GM21367 (cell line): Measurements from ENCODE around the gene KLHL6.
"Not testable (repeated sequence)": the region's sequence is repeated elsewhere in the genome, so short reads cannot be mapped to it uniquely, and the experiment has no call there.

Experiments used
- ATAC-seq: cut with Tn5 transposase; IDR thresholded peaks from one replicate; pipeline ENCODE4 v1.9.1; 2021; ENCODE audit not compliant: unreplicated experiment

The KLHL6 gene

GRCh38 chr3:183555541-183556081 lies at the start of gene KLHL6:
Gene KLHL6 (minus strand): TSS chr3:183555706. CDS start chr3:183555653, 53 bp downstream.
- ATAC-seq: peak; percentile 90

- no peak for ATAC-seq
Measured at GRCh38 chr3:183597959-183598358, 42.5 kb upstream of the KLHL6 start.

GRCh38 chr3:183594636-183595035 lies 39.1 kb upstream of the KLHL6 start:
- no peak for ATAC-seq

DNA sequence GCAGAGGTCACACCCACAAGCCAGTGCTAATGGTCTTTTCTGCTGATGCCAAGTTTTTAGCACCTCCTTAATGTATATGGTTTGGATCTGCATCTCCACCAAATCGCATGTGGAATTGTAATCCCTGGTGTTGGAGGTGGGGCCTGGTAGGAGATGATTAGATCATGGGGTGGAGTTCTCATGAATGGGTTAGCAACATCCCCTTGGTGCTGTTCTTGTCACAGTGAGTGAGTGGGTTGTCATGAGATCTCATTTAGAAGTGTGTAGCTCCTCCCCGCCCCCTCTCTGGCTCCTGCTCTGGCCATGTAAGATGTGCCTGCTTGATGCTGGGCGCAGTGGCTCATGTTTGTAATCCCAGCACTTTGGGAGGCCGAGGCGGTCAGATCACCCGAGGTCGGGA lies 37.3 kb upstream of the KLHL6 start:
- no peak for ATAC-seq

DNA sequence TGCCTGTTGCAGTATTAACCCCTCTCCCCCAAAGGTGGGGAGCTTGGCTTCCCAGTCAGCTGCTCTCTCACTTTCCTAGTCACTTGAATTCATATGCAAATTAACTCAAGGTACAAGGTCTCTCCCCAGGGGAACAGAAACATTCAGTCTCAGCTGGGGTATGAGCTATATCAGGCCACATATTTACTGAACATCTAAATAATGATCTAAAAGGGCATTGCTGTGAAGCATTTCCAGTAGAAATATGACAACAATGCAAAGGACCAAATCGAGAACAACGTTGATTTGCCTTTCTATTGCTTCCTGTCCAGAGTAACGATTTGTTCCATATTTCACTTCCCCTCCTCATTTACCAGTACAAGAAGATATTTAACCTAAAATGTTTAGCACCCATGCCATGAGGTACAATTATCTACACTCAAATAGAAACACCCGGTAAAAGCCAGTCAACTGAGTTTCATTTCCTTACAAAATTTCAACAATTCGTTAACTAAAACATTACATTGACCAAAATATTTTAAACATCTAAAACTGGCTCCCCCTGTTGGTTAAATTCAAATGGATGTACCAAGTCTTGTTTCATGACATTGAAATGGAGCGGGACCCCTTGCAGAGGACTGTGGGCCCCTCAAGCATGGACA lies 36.5 kb upstream of the KLHL6 start:
- peak; percentile 90 for ATAC-seq

DNA sequence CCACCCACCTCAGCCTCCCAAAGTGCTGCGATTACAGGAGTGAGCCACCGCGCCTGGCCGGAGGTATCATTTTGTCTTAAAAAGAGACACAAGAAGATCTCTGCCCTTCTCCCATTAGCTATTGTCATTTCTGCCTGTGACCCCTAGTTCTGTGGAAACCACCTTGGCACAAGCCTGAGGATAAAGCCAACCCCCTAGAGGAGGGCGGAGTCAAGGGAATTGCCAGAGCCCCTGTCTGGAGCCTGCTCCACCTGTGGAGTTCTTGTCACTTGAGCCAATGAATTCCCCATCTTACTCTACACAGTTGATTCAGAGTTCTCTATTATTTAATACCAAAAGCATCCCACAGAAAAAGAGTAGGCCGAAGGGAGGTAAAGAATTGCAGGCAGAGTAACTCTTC lies 34.9 kb upstream of the KLHL6 start:
- ATAC-seq: no peak

- no peak for ATAC-seq
Measured at GRCh38 chr3:183587336-183587735, 31.8 kb upstream of the KLHL6 start.

DNA sequence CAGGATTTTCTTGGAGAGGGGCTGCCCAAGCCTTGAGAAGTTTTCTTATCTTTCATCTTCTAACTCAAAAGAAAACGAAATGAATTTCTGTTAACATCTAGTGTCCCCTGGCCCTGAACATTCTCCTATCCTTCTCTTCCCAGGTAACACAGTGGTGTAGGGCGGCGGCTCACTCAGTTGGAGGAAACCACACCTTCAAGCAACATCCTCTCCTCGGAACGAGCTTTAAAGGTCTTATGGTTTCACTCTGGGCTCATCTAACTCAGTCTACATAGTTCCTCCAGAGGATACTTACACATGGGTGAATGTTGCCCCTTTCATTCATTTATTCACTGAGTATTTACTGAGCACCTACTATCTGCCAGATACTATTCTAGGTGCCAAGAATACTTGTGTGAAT lies 31.0 kb upstream of the KLHL6 start:
- no peak for ATAC-seq

GRCh38 chr3:183584914-183585280 lies 29.4 kb upstream of the KLHL6 start:
- ATAC-seq: no peak

GRCh38 chr3:183584246-183584913 lies 28.9 kb upstream of the KLHL6 start:
- no peak for ATAC-seq

GRCh38 chr3:183583331-183584245 lies 28.1 kb upstream of the KLHL6 start:
- no peak for ATAC-seq

DNA sequence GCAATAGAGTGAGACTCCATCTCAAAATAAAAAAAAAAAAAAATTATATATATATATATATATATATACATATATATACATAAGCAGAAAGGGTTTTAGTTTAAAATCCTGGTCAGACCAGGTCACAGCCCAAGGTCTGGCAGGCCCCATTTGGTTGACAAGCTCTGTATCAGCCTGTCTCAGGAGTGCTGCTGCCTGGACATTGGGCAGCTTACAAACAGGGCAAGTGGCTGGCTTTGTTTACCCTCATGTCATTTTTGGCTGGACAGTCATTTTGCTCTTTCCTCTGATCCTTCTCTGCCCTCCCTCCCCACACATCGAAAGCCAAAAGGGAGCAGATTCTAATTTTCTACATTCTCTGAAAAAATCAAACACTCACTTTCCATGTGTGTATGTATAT lies 26.7 kb upstream of the KLHL6 start:
- ATAC-seq: no peak

GRCh38 chr3:183581496-183582155 lies 26.1 kb upstream of the KLHL6 start:
- ATAC-seq: no peak

GRCh38 chr3:183579967-183580900 lies 24.7 kb upstream of the KLHL6 start:
- no peak for ATAC-seq

DNA sequence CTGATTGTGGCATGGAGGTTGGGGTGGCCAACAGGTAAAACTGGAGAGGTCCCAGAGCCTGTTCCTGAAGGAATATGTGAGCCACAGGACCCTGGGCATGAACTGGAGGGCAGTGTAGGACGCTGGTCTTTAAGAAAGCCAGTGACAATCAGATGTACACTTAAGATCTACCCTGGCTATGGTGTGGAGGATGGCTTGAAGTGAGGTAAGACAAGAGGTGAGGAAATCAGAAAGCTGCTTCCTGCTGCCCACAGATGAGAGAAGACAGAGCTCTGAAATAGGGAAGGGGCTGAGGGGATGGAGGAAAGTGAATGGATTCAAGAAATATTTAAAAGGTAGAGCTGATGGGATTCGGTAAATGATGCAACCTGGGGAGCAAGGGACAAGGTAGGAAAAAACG lies 22.7 kb upstream of the KLHL6 start:
- no peak for ATAC-seq

- no peak for ATAC-seq
Measured at GRCh38 chr3:183577346-183577745, 21.8 kb upstream of the KLHL6 start.

GRCh38 chr3:183576487-183577107 lies 21.1 kb upstream of the KLHL6 start:
- no peak for ATAC-seq

DNA sequence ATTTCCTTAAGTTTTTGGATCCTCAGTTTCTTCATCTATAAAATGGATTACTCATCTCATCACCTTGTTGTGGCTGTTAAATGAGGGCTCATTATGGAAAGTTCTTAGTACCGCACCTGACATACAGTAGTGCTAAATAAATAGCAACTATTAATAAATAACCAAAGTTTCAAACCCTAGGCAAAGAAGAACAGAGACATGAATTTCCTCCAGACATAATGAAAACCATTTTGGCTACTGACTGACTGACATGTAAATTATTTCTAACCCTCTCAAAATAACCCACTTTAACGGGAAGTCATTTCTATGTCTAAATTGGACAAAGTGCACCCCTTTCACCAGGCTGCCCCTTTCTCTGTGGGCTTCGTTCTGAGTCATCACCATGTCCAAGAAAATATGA lies 17.4 kb upstream of the KLHL6 start:
- no peak for ATAC-seq

GRCh38 chr3:183570191-183570590 lies 14.7 kb upstream of the KLHL6 start:
- ATAC-seq: not testable (repeated sequence)

DNA sequence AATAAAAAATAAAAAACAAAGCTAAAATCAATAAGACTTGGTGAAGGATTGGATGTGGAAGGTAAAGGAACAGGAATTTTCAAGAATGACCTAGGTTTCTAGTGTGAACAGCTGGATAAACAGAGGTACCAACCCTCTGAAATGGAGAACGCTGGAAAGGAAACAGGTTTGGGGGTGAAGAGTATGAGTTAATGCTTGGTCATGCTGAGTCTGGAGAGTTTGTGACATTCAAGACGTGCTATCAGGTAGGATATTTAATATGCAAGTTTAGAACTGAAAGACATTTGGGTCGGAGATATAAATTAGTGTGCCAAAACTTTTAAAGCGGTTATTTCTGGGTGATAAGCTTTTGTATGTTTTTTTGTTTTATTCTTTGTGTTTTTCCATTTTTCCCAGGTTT lies 11.4 kb upstream of the KLHL6 start:
- ATAC-seq: no peak
